HL-60 (cell line): ENCODE results near the gene IFNA4.
"Not testable (repeated sequence)": the region's sequence is repeated elsewhere in the genome, so short reads cannot be mapped to it uniquely, and the experiment has no call there.

Experiments
- CTCF ChIP-seq: IDR thresholded peaks from one replicate; pipeline ENCODE4 v1.5.1; 2011; ENCODE audit warnings: low read length, control low read depth, inconsistent platforms; ENCODE audit not compliant: insufficient read depth
- POLR2AphosphoS5 ChIP-seq: IDR thresholded peaks from 2 replicates; pipeline ENCODE4 v1.6.1; 2012; ENCODE audit warnings: low read depth

- TF ChIP-seq POLR2AphosphoS5, CTCF: not testable (repeated sequence)
These were observed 19.7 kb upstream of the IFNA4 start, which contains the start of gene IFNA10 for GRCh38 chr9:21207043-21207442.
